ENCODE data around the gene NDUFS2.

The NDUFS2 gene

DNA sequence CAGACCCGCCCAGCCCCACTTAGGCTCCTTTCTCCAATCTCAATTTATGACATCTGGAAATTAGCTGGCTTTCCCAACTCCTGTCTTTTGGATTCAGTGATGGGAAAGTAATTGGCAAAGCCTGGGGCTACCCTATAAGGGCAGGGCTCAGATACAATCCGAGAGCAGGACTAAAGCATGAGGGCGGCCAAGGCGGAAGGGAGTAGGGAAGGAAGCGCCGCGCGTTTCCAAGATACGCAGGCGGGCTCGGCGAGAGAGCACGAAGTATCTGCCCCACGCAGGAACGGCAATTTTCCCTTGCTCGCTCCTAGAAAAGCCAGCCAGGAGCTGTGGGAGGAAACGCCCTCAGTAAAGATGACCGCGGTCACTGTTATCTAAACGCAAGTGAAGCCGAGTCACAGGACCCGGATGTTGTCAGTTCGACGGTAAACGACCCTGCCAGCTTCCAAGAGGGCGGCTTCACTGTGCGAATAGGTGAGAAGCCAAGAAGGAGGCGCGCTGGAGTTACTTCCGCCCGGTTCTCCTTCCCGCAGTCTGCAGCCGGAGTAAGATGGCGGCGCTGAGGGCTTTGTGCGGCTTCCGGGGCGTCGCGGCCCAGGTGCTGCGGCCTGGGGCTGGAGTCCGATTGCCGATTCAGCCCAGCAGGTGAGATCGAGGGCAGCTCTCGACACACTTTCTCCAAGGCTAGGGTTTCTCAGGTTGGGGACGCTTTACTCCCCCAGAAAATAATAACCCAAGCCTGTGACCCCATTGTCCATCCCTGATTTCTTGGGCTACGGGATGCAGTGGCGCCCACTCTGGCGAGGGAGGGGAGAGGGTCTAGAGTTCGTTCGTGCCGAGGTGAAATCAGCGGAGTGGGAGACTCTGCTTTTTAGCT is at the start of gene NDUFS2:
NDUFS2 (plus strand) TSS at position 532 of the 877 bp plus-strand sequence; CDS start at position 551, 19 bp downstream.
- DNase-seq (ENCODE audit: low read depth) = peak; percentile 99

DNA sequence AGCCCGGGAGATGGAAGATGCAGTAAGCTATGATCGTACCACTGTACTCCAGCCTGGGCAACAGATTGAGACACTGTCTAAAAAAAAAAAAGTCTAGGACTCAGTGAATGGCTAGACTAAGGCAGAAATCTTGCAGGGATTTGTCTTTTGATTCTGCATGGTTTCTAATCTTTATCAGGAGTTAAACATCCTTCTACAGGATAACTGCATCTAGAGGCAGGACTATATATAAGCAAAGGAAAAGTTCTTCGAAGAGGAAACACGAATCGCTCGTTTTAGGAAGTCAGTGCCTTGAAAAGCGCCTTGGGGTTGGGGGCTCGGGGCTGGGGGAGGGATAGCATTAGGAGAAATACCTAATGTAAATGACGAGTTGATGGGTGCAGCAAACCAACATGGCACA is 49.0 kb upstream of the NDUFS2 start:
- no peak for DNase-seq (ENCODE audit: low read depth)

DNA sequence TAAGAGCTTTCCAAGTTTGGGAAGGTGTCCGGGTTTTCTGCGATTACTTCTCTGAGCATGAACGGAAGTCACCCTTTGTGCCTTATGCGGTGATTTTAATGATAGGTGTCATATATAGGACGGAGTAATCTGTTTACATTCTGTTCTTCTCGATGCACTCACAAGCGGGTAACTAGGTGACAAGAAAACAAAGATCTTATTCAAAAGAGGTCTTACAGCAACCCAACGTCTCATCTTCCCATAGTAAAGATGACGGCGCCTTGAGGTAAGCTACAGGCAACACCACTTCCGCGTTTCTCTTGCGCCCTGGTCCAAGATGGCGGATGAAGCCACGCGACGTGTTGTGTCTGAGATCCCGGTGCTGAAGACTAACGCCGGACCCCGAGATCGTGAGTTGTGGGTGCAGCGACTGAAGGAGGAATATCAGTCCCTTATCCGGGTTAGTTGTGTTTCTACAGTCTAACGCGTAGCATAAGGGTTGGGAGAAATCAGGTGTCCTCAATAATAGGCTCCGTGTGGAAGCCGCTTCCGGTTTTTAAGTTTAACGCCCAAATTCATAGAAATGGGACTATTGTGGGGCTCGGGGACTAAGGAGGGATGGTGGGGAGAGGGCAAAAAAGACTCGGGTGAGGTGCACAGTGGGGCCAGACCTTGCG is 48.4 kb upstream of the NDUFS2 start, which contains the start of gene UFC1:
UFC1 (plus strand) TSS at position 297 of the 656 bp plus-strand sequence; CDS start at position 317, 20 bp downstream.
- DNase-seq (ENCODE audit: low read depth) = peak; percentile 96

DNA sequence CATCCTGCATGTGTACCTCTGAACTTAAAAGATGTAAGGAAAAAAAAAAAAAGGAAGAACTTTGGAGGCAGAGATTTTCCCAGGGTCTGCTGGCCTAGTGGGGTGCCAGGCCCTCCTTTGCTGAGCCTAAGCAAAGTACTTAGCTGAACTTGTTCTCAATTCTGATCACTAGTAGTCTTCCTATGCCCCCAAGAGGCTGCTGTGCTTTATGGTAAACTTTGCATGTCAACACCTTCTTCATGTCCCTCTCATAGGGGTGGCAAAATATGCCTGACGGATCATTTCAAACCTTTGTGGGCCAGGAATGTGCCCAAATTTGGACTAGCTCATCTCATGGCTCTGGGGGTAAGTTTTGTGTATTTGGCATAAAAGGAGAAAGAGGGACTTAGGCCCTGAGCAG is 44.3 kb upstream of the NDUFS2 start:
- DNase-seq (ENCODE audit: low read depth) = no peak

DNA sequence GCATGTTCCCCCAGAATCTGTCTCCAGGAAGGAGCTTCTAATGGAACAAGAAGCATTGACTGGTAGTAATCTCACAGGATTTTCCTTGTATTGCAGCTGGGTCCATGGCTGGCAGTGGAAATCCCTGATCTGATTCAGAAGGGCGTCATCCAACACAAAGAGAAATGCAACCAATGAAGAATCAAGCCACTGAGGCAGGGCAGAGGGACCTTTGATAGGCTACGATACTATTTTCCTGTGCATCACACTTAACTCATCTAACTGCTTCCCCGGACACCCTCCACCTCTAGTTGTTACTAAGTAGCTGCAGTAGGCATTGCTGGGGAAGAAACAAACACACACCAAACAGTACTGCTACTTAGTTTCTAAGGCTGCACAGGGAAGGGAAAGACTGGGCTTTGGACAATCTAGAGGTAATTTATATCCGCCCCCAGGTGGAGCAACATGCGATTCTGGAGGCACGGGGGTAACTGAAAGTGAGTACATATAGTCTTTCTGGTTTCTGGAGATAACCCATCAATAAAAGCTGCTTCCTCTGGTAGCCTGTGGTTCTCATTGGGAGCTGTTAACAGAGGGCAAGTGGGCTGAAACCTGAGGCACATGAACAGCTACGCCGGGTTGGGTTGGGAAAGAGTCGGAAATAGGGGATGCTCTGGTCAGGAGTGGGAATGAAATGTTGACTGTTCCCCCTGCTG is 43.7 kb upstream of the NDUFS2 start:
- no peak for DNase-seq (ENCODE audit: low read depth)

DNA sequence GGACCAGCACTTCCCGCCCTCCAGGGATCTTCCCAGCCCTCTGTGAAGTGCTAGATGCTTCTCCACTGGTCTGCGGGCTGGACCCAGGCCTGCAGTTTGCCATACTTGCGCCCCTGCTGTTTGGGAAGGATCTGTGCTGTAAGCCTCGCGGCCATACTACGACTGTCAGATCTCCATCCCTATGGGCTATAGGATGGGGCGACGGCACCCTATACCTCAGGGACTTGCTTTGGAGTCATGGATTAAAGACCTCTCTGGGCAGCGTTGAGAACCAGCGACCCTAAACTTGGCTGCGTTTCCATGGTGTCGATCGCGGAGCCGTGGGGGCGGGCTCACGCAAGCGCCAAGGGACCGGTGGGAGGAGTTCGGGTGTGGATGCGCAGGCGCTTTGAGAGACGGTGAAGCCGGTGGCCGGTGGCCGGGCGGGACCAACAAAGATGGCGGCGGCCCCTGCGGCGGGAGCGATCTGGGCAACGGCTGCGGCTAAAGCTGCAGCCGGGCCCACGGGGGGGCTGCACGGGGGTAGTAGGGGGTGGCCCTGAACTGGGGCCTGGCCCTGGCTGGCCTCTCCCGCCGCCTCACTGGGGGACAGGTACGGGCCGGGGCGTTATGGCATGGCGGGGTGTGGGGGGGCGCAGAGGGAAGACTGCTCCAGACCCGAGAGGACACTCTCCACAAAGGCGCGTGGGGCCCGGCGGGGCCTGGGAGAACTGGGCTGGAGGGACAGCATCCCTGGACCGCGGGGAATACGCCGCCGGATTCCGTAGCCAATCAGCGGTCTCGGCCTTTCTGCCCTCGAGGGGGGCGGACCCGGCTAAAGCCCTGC is 42.9 kb upstream of the NDUFS2 start, which contains the start of gene USP21:
USP21 (plus strand) TSS at position 414 of the 826 bp plus-strand sequence. CDS start 1,141 bp downstream, outside the sequence.
- DNase-seq (ENCODE audit: low read depth) = peak; percentile 87

DNA sequence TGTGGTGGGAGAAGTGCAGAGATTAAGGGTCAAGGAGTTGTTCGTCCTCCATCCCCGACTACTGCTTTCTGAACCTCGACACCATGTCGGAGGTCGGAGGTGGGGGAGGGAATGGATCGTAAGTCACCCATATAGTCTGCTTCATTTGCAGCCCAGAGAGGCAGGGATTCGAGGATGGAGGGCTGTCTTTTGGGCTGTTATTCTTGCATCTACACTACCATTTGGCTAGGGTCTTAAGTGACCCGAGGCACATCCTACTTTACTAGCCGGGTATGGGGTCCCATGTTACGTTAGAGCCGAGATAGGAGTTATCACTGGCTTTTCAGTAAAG is 42.3 kb upstream of the NDUFS2 start:
- no peak for DNase-seq (ENCODE audit: low read depth)

DNA sequence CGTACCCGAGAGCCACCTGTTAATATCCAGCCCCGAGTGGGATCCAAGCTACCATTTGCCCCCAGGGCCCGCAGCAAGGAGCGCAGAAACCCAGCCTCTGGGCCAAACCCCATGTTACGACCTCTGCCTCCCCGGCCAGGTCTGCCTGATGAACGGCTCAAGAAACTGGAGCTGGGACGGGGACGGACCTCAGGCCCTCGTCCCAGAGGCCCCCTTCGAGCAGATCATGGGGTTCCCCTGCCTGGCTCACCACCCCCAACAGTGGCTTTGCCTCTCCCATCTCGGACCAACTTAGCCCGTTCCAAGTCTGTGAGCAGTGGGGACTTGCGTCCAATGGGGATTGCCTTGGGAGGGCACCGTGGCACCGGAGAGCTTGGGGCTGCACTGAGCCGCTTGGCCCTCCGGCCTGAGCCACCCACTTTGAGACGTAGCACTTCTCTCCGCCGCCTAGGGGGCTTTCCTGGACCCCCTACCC is 41.5 kb upstream of the NDUFS2 start:
- DNase-seq (ENCODE audit: low read depth) = no peak

DNA sequence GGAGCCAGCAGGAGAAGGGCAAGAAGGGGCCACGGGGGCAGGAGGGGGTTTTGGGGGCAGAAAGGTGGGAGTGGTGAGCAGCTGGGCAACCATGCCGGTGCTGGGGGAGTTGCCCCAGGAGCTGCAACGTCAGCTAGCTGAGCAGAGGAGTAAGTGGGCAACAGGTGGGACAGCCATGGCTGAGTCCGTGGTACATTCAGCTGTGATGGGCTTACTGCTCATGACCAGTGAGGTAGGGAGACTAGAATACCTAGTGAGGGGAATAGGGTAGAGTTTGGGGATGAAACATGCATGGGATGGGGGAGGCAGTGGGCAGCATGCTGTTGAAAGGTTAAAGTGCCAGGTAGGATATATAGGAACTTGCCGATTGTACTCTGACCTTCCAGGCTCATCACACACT is 40.5 kb upstream of the NDUFS2 start:
- no peak for DNase-seq (ENCODE audit: low read depth)

DNA sequence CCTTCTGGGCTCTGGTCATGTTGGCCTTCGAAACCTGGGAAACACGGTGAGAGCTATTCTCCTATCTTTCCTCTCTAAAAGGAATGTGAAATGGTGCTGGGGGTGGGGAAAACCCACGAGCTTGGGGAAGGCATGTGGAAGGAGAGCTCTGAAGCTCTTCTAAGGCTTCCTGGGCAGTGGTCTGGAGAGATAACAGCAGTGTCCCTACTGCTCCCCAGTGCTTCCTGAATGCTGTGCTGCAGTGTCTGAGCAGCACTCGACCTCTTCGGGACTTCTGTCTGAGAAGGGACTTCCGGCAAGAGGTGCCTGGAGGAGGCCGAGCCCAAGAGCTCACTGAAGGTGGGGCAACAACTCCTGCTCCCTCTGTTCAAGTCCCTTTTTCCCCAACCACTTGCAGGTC is 40.1 kb upstream of the NDUFS2 start:
- no peak for DNase-seq (ENCODE audit: low read depth)

DNA sequence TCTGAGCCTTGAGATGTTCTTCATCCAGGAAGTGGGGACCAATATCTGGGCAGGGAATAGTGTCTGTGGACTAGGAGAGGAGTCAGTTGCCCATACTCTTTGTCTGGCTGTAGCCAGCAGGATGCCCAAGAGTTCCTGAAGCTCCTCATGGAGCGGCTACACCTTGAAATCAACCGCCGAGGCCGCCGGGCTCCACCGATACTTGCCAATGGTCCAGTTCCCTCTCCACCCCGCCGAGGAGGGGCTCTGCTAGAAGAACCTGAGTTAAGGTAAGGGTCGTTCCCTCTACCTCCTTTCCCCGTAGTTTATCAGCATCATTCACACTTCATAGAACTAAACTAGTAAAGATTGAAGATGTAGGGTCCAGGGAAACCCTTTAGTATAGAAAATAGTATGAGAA is 39.4 kb upstream of the NDUFS2 start:
- DNase-seq (ENCODE audit: low read depth) = no peak

DNA sequence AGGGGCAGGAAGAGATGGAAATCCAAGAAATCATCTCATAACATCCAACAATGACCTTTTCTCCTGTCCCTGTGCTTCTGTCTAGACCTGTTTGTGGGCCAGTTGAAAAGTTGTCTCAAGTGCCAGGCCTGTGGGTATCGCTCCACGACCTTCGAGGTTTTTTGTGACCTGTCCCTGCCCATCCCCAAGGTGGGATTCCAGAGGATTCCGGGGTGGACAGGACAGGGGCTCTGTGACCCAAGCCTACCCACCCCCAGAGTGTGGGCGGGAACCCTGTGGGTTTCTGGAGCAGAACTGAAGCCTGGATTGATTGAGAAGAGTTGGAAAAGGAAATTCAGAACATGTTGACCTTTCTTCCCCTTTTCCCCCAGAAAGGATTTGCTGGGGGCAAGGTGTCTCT is 38.4 kb upstream of the NDUFS2 start:
- no peak for DNase-seq (ENCODE audit: low read depth)

DNA sequence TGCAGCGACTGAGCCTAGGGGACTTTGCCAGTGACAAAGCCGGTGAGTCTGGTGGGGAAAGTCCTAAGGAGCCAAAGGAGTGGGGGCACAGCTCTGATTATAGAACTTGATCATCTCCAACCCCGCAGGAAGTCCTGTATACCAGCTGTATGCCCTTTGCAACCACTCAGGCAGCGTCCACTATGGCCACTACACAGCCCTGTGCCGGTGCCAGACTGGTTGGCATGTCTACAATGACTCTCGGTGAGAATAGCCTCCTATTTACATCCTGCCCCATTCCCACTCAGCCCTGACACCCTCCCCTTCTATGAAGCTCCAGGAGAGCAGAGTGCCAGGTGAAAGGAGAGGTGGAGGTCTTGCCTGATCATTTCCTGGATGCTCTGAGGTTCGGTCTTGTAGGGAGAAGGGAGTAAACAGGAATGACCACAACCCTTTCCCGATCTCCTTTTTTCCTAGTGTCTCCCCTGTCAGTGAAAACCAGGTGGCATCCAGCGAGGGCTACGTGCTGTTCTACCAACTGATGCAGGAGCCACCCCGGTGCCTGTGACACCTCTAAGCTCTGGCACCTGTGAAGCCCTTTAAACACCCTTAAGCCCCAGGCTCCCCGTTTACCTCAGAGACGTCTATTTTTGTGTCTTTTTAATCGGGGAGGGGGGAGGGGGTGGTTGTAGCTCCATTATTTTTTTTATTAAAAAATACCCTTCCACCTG is 37.1 kb upstream of the NDUFS2 start:
- DNase-seq (ENCODE audit: low read depth) = no peak

DNA sequence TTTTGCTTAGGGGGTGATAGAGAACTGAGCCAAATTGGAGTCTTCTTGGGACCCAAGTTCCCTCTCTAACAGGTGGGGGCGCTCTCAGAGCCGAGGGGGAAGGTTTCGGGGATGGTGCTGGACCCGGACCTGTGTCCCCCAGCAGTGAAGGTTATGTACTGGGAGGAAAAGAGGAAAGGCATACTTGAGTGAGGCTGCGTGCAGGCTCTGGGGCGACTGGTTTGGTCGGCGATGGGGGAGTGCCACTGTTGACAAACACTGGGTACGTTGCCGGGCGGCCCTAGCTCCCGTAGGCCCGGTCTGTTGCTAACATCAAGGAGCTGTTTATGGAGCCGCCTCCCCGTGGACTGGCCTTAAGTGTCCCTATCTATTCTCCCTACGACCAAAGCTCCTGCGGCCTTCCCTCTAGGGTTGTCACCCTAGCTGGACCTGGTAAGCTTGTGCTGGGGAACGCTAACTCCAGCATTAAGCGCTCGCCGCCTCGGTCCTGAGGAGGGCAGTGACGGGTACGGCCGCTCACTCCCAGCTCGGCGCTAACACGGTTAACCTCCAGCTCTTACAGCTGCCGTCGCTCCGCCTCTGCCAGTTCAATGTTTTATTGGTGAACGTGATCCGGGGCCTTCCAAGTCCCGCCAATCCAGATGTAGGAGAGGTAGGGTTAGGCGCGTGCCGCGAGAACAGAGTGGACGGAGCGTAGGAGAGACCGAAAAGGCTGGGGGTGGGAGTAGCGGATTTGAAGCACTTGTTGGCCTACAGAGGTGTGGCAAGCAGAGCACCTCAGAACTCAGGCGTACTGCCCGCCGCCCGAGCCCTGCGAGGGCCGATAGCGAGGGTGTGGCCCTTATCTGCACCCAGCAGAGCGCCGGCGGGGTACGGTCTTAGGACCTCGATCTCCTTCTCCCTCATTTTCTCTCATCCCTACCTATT is 36.2 kb upstream of the NDUFS2 start, which contains the start of gene PPOX:
PPOX (plus strand) TSS at position 685 of the 927 bp plus-strand sequence. CDS start 422 bp downstream, outside the sequence.
- DNase-seq (ENCODE audit: low read depth) = peak; percentile 100

DNA sequence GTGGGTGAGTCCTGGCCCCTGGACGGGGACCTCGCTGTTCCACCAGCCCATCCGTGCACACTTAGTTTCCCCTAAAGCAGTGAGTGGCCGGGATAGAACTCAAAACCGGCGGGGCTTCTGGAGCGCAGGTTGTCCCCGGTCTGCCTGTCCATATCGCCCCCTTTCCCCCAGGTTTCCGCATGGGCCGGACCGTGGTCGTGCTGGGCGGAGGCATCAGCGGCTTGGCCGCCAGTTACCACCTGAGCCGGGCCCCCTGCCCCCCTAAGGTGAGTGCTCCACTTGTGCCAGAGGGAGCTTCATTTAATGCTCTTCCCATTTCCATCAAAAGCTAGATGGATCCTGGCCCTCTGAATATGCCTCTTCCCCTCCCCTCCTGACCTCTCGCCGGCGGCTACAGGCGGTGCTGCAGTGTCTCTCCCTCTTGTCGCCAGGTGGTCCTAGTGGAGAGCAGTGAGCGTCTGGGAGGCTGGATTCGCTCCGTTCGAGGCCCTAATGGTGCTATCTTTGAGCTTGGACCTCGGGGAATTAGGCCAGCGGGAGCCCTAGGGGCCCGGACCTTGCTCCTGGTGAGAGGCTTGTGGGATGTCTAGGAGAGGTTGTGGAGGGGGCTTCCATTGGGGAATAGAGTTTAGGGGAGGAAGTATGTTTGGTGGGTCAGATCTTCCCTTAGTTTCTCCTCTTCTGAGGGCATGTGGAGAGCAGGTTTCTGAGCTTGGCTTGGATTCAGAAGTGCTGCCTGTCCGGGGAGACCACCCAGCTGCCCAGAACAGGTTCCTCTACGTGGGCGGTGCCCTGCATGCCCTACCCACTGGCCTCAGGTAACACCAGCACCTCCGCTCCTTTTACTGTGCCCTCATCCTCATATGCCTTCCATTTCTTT is 35.3 kb upstream of the NDUFS2 start:
- no peak for DNase-seq (ENCODE audit: low read depth)

DNA sequence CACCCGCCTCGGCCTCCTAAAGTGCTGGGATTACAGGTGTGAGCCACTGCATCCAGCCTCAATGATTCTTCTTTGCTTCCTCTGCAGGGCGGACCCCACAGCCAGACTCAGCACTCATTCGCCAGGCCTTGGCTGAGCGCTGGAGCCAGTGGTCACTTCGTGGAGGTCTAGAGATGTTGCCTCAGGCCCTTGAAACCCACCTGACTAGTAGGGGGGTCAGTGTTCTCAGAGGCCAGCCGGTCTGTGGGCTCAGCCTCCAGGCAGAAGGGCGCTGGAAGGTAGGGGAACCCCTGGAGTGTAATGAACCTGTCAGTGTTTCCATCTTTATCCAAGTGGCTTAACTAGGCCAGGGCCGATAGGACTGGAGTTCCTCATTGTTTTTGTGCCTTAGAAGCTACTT is 33.3 kb upstream of the NDUFS2 start:
- no peak for DNase-seq (ENCODE audit: low read depth)

DNA sequence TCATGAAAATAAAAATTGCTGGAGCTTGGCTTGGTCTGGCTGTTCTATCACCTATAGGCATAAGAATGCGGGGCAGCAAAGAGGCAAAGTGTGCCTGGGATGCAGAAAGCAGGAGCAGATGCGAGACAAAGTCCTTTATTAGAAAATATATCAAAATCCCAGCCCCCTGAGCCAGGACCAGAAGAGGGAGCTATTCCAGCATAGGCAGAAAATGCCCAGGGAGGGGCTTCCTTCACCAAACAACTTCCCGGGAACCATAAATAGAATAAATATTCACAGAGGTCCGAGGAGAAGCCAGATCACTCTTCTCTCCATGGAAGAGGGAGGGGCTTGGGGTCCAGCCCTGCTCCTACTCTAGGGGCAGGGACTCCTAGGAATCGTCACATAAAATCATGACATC is 31.0 kb upstream of the NDUFS2 start:
- no peak for DNase-seq (ENCODE audit: low read depth)

DNA sequence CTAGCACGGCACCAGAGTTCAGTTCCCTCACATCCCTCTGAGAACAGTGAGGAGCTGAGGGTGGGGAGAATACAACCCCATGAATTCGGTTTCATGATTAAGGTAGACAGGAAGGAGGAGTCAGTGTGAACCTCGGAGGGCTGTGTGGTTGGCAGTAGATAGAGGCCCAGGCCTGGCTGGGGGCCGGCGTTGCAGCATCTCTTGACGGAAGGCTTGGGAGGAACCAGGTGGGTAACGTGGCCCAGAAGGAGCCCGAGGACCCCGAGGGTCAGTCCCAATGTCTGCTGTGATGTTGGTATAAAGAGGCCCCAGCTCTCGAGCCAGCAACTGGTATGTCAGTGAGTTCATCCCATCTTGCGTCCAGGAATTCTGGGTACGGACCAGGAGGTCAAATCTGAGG is 30.5 kb upstream of the NDUFS2 start:
- DNase-seq (ENCODE audit: low read depth) = no peak

DNA sequence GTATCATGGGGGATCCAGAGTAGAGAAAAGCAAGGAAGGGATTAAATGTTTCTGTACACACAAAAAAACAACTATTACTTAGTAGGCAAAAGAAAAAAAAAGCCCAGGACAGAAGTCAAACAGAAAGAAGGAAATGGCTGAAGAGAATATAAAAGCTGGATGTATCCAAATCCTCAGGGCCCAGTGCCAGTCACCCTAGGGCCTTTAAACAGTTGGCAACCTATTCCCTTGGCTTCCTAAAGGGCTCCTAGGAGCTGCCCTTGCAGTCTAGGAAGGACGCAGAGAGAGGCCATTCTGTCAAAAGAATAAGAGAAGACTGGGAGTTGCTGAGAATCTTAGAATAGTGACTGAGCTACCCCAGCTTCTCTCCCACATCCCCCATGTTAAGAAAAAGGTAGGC is 29.8 kb upstream of the NDUFS2 start:
- DNase-seq (ENCODE audit: low read depth) = no peak
